Stomach (tissue), 9 donors: ENCODE data around the gene FOSL2. TPM values are rescaled to one million over a fixed set of nuclear protein-coding genes. Genes with fewer than 3 reads are reported as not detected.

ENCODE experiments used
- DNase-seq, 2 donors: peaks; one replicate each; pipeline versions ENCODE4 v3.0.0 to v3.0.0-alpha.2; 2013 to 2019
- H3K27ac ChIP-seq, 5 donors: fragments of 200-600 bp in 4 of 5; sonication (generic) in 4 of 5; one replicate each; pipeline ENCODE4 v1.5.1; 2013 to 2019; ENCODE audit warnings: mild to moderate bottlenecking in 1 of 5, moderate library complexity in 1 of 5
- H3K27me3 ChIP-seq, 3 donors: fragments of 200-600 bp; sonication (generic); one replicate each; pipeline ENCODE4 v1.5.1; 2017 to 2019; ENCODE audit warnings: mixed run types in 1 of 3
- H3K36me3 ChIP-seq, 4 donors: fragments of 200-600 bp; sonication (generic); 1 replicate in 3 of 4; 2 replicates in 1 of 4; pipeline ENCODE4 v1.5.1; 2016 to 2019
- H3K4me1 ChIP-seq, 4 donors: fragments of 200-600 bp; sonication (generic); one replicate each; pipeline ENCODE4 v1.5.1; 2016 to 2019
- H3K4me3 ChIP-seq, 4 donors: fragments of 200-600 bp; sonication (generic) in 3 of 4; one replicate each; pipeline ENCODE4 v1.5.1; 2016 to 2019; ENCODE audit warnings: mild to moderate bottlenecking in 1 of 4
- H3K9me3 ChIP-seq, 4 donors: fragments of 200-600 bp; sonication (generic); one replicate each; pipeline ENCODE4 v1.5.1; 2016 to 2019
- EP300 ChIP-seq: sonication (generic); formaldehyde crosslinking; IDR thresholded peaks from one replicate; pipeline ENCODE4 v1.6.1; 2017; ENCODE audit warnings: antibody characterized with exemption
- POLR2A ChIP-seq, 4 donors: fragments of 450-650 bp; IDR thresholded peaks; one replicate each; pipeline ENCODE4 v1.6.1; 2016; ENCODE audit warnings: antibody characterized with exemption in 4 of 4, control low read depth in 2 of 4, mild to moderate bottlenecking in 1 of 4, moderate library complexity in 1 of 4
- POLR2AphosphoS5 ChIP-seq, 3 donors: sonication (generic); formaldehyde crosslinking; IDR thresholded peaks; one replicate each; pipeline ENCODE4 v1.6.1; 2016; ENCODE audit warnings: antibody characterized with exemption in 3 of 3
- WGBS, 5 donors: extraction: QIAGEN DNeasy Blood & Tissue Kit in 3 of 5; methylation state at CpG; one replicate each; pipeline versions ENCODE4 v1.1.5 to v1.1.7; 2013 to 2018; 5-methylcytosine and 5-hydroxymethylcytosine counted together
- intact Hi-C: fragments of 100-400 bp; cut with DNase I; formaldehyde crosslinking; loops from one replicate; pipeline ENCODE4 v1.15.1; 2023; ENCODE audit warnings: low total_unique reads
- polyA plus RNA-seq, 3 donors: library from polyadenylated mRNA; stranded (reverse); fragments of 200-250 nt; gene quantifications; one replicate each; pipeline ENCODE4 v1.2.3, GENCODE V29; 2013
- total RNA-seq, 5 donors: library from RNA; depleted of rRNA; stranded (reverse); fragments of >200 nt; gene quantifications; one replicate each; pipeline versions ENCODE4 v1.1.0 to v1.2.3, GENCODE V29; 2014 to 2016
- TF ChIP-seq, protein P1 (sequence below), 7 experiments: fragments of 450-650 bp in 4 of 7; fragments of 200-600 bp in 3 of 7; sonication (generic) in 3 of 7; IDR thresholded peaks; one replicate each; pipeline ENCODE4 v1.5.1; 2016 to 2019; ENCODE audit warnings: antibody characterized with exemption in 7 of 7, control low read depth in 2 of 7, mild to moderate bottlenecking in 1 of 7
- donor health status: healthy with polysubstance abuse.
- donor health status: Bipolar disorder and iron deficiency.
- donor health status: healthy.

Gene FOSL2
- total and polyA plus RNA-seq, 8 donors: 24.4 to 227 (median 71.2) TPM

DNA sequence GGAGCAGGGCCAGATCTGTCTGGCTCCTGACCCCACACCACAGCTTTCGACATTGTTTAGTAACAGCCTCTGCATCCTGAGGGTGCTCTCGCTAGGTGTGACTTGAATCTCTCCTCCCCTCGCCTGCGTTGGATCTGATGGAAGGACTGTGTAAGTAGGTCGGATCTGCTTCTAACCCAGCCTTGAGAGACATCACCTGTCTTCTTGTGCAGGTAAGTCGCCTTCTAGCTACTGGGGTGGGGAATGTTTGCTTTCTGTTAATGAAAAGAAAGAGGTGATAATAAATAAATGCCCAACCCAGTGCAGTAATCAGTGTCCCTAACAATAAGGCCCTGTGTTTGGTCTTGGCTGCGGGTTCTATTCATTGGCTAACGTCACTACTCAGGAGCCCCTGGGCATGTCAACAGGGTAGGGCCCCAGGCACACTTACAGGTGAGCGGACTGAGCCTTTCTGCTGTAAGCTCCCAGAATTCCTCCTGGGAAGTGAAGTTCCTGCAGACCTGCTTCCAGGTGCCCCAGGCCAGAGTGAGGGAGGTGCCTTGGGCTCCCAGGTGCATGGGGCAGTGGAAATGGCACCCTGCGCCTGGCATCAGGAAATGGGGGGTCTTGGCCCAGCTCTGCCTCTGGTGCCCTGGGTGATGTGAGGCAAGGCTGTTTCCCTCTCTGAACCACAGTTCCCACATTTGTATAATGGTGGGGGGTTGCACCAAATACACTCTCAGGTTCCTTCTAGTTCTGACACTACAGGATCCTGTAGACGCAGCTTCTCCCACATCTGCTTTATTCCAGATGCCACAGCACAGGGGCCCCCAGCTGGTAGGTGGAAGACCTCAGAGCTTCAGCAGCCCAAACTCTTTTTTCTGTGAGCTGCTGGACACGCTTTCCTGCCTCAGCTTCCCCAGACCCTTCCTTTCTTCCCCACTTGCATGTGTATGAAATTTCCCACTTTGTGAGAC is 11.2 kb upstream of the FOSL2 start:
- peaks cover 43 to 68% (median 50%) of the 10 kb centered on the region in 4 donors for H3K4me1 ChIP-seq
- H3K36me3 ChIP-seq: no peaks in the 10 kb centered on the region
- peak; percentile 74 to 94 for DNase-seq
- intact Hi-C loops: no loop called here
- no peak overlapping the region for H3K4me3 ChIP-seq
- no peaks in the 10 kb centered on the region for H3K9me3 ChIP-seq
- H3K27me3 ChIP-seq: no peaks in the 10 kb centered on the region
- H3K27ac ChIP-seq: peak overlapping the region; percentile 83 to 94 (median 87)
- 40 to 64% (median 56%) methylated on average over 12 of the region's 12 CpGs for WGBS, 5 donors
- TF ChIP-seq, protein P1, sequence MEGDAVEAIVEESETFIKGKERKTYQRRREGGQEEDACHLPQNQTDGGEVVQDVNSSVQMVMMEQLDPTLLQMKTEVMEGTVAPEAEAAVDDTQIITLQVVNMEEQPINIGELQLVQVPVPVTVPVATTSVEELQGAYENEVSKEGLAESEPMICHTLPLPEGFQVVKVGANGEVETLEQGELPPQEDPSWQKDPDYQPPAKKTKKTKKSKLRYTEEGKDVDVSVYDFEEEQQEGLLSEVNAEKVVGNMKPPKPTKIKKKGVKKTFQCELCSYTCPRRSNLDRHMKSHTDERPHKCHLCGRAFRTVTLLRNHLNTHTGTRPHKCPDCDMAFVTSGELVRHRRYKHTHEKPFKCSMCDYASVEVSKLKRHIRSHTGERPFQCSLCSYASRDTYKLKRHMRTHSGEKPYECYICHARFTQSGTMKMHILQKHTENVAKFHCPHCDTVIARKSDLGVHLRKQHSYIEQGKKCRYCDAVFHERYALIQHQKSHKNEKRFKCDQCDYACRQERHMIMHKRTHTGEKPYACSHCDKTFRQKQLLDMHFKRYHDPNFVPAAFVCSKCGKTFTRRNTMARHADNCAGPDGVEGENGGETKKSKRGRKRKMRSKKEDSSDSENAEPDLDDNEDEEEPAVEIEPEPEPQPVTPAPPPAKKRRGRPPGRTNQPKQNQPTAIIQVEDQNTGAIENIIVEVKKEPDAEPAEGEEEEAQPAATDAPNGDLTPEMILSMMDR (IDR thresholded peaks at IDR 0.05): no peak
- TF ChIP-seq POLR2A (IDR thresholded peaks at IDR 0.05) (peak in 1 of 4 donors; percentile 33), EP300 (no peak), POLR2AphosphoS5 (IDR thresholded peaks at IDR 0.05) (peak in 2 of 3 donors; percentile 59 to 83)

DNA sequence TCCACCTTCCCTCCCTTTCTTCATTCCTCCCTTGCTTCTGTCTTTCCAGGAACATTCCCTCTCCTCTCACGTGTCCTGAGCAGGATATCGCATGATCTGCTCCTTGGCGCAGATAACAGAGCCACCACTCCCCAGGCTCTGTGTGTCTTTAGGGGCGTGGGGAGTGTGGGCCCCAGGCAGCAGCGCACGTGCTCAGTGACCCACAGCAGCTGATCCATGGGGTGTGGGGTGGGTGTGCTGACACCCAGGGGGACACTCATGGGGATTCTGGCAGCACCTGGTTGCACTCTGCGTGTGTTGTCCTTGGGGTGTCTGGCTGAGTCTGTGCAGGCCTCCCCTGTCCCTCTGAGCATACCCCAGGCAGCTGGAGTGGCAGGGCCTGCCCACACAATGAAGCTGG is 9.9 kb upstream of the FOSL2 start:
- DNase-seq: peak; percentile 68 to 75
- Histone ChIP-seq H3K4me3 (no peak overlapping the region), H3K9me3 (no peaks in the 10 kb centered on the region), H3K27me3 (no peaks in the 10 kb centered on the region), H3K36me3 (no peaks in the 10 kb centered on the region), H3K4me1 (peaks cover 33 to 68% (median 39%) of the 10 kb centered on the region in 4 donors), H3K27ac (peak overlapping the region; percentile 83 to 94 (median 87))
- intact Hi-C loops: no loop called here
- no peak for TF ChIP-seq POLR2A (IDR thresholded peaks at IDR 0.05)
- peak in 2 of 3 donors; percentile 67 to 81 for TF ChIP-seq POLR2AphosphoS5 (IDR thresholded peaks at IDR 0.05)
- TF ChIP-seq EP300: no peak
- TF ChIP-seq, protein P1 (IDR thresholded peaks at IDR 0.05): no peak
- 29 to 76% (median 50%) methylated on average over 6 to 7 of the region's 7 CpGs for WGBS, 5 donors

DNA sequence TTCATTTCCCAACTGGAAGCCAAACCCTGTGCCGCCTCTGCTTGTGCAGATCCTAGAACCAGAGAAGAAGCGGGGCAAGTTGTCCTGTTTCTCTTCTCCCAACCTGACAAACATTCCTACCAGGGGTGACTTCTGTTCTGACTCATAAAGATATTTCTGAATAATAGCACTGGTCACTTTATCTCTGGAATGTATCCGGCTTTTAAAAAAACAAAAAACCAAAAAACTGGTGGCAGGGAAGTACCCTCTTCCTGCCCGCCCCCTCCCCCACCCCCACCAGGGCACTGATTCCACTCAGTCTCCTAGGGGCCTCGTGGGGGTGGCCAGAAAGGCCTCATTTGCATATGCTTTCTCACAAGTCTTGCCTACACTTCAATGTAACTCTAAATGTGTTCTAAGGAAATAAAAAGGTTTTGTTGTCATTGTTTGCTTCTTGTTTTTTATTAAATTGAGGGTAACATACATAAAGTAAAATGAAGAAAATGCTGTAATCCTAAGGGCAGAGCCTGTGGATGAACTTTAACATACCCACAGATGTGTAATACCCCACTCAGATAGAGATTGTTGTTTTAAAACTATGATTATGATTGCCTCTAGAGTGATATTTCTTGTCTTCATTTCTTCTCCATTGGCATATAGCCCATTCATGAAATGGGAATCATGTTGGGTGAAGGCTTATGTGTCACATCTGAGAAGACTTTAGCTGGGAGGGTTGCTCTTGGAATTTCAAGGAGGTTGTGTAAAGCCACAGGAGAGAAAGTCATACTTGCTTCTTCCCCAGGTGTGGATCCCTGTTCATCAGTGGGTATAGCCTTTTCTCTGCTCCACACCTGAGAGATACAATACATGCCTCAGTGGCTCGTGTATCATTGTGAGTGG is 5.3 kb upstream of the FOSL2 start:
- Histone ChIP-seq H3K27me3 (no peaks in the 10 kb centered on the region), H3K36me3 (no peaks in the 10 kb centered on the region), H3K4me1 (peaks cover 12 to 37% (median 21%) of the 10 kb centered on the region in 4 donors), H3K27ac (peak overlapping the region in 3 of 5 donors; percentile 24 to 46 (median 28)), H3K4me3 (no peak overlapping the region), H3K9me3 (no peaks in the 10 kb centered on the region)
- TF ChIP-seq EP300: no peak
- no peak for TF ChIP-seq POLR2AphosphoS5 (IDR thresholded peaks at IDR 0.05)
- TF ChIP-seq, protein P1 (IDR thresholded peaks at IDR 0.05): no peak
- no peak for TF ChIP-seq POLR2A (IDR thresholded peaks at IDR 0.05)
- DNase-seq: peak in 1 of 2 donors; percentile 43
- 55 to 66% (median 63%) methylated on average over 6 of the region's 6 CpGs for WGBS, 5 donors
- intact Hi-C loops: no loop called here
